Prostate gland (tissue), 2 donors: ENCODE measurements around the gene TRDMT1. TPM values are rescaled to one million over a fixed set of nuclear protein-coding genes. Genes with fewer than 3 reads are reported as not detected.

Experiments
- DNase-seq: peaks from one replicate; pipeline ENCODE4 v3.0.0-alpha.2; 2019; ENCODE audit warnings: low spot score
- H3K27ac ChIP-seq, 2 donors: fragments of 200-600 bp; sonication (generic); 2 replicates each; pipeline ENCODE4 v1.5.1; 2017 to 2019
- H3K27me3 ChIP-seq: fragments of 200-600 bp; sonication (generic); replicated peaks from 2 replicates; pipeline ENCODE4 v1.5.1; 2019; ENCODE audit not compliant: insufficient read depth
- H3K36me3 ChIP-seq, 2 donors: fragments of 200-600 bp; sonication (generic); 1 replicate in 1 of 2; 2 replicates in 1 of 2; pipeline versions ENCODE4 v1.5.1 to v1.8.1; 2017 to 2019
- H3K4me1 ChIP-seq: fragments of 200-600 bp; sonication (generic); replicated peaks from 2 replicates; pipeline ENCODE4 v1.5.1; 2019
- H3K4me3 ChIP-seq, 2 donors: fragments of 200-600 bp; sonication (generic); 2 replicates each; pipeline ENCODE4 v1.5.1; 2017 to 2019
- H3K9me3 ChIP-seq: fragments of 200-600 bp; sonication (generic); 2 replicates; pipeline ENCODE4 v1.5.1; 2017
- CTCF ChIP-seq, 4 experiments: fragments of 200-600 bp in 2 of 4; fragments of 450-650 bp in 2 of 4; sonication (generic) in 2 of 4; IDR thresholded peaks; 1 replicate in 3 of 4; 2 replicates in 1 of 4; pipeline ENCODE4 v1.5.1; 2016 to 2019; ENCODE audit warnings: antibody characterized with exemption in 4 of 4, mild to moderate bottlenecking in 2 of 4, moderate library complexity in 2 of 4
- POLR2A ChIP-seq: fragments of 450-650 bp; IDR thresholded peaks from one replicate; pipeline ENCODE4 v1.6.1; 2016; ENCODE audit warnings: antibody characterized with exemption, mild to moderate bottlenecking
- POLR2AphosphoS5 ChIP-seq: sonication (generic); formaldehyde crosslinking; IDR thresholded peaks from one replicate; pipeline ENCODE4 v1.6.1; 2017; ENCODE audit warnings: antibody characterized with exemption
- WGBS: methylation state at CpG from one replicate; pipeline ENCODE4 v1.1.5; 2018; 5-methylcytosine and 5-hydroxymethylcytosine counted together
- intact Hi-C: fragments of 100-400 bp; cut with DNase I; formaldehyde crosslinking; loops from one replicate; pipeline ENCODE4 v1.14.2; 2022
- total RNA-seq, 2 donors: library from RNA; depleted of rRNA; stranded (reverse); fragments of >200 nt; gene quantifications; one replicate each; pipeline ENCODE4 v1.1.0, GENCODE V29; 2016

The TRDMT1 gene
- total RNA-seq, 2 donors from 2014 or later: 6.5 to 9.9 TPM

GRCh38 chr10:17199351-17199804 is 2.1 kb downstream of the TRDMT1 start:
- intact Hi-C loops: no loop called here
- 10% methylated on average over 9 of the region's 9 CpGs for WGBS
- no peak for DNase-seq
- no peaks in the 10 kb centered on the region for H3K36me3 ChIP-seq
- no peaks in the 10 kb centered on the region for H3K27me3 ChIP-seq
- no peaks in the 10 kb centered on the region for H3K4me1 ChIP-seq
- peak overlapping the region; percentile 51 to 88 for H3K27ac ChIP-seq
- H3K4me3 ChIP-seq: peak overlapping the region in 1 of 2 donors; percentile 70
- no peaks in the 10 kb centered on the region for H3K9me3 ChIP-seq
- TF ChIP-seq POLR2AphosphoS5 (peak; percentile 53), POLR2A (no peak), CTCF (IDR thresholded peaks at IDR 0.05) (no peak)

GRCh38 chr10:17196573-17196972 is 4.9 kb downstream of the TRDMT1 start:
- no peak overlapping the region for H3K4me3 ChIP-seq
- H3K9me3 ChIP-seq: no peaks in the 10 kb centered on the region
- H3K36me3 ChIP-seq: no peaks in the 10 kb centered on the region
- TF ChIP-seq CTCF (IDR thresholded peaks at IDR 0.05) (no peak), POLR2A (no peak), POLR2AphosphoS5 (no peak)
- WGBS: 66% methylated on average over 3 of the region's 3 CpGs
- H3K4me1 ChIP-seq: no peaks in the 10 kb centered on the region
- no peak for DNase-seq
- intact Hi-C loops: no loop called here
- no peak overlapping the region for H3K27ac ChIP-seq
- H3K27me3 ChIP-seq: no peaks in the 10 kb centered on the region

GRCh38 chr10:17196045-17196444 is 5.4 kb downstream of the TRDMT1 start:
- no peaks in the 10 kb centered on the region for H3K9me3 ChIP-seq
- no peak for TF ChIP-seq POLR2A
- no peak for TF ChIP-seq POLR2AphosphoS5
- no peak for TF ChIP-seq CTCF (IDR thresholded peaks at IDR 0.05)
- no peaks in the 10 kb centered on the region for H3K27me3 ChIP-seq
- no peak overlapping the region for H3K4me3 ChIP-seq
- H3K4me1 ChIP-seq: no peaks in the 10 kb centered on the region
- no peaks in the 10 kb centered on the region for H3K36me3 ChIP-seq
- intact Hi-C loops: no loop called here
- WGBS: 32% methylated on average over 2 of the region's 2 CpGs
- H3K27ac ChIP-seq: no peak overlapping the region
- DNase-seq: no peak

- WGBS: 76% methylated on average over 5 of the region's 5 CpGs
- Histone ChIP-seq H3K27me3 (no peaks in the 10 kb centered on the region), H3K36me3 (no peaks in the 10 kb centered on the region), H3K27ac (no peak overlapping the region), H3K9me3 (no peaks in the 10 kb centered on the region), H3K4me3 (no peak overlapping the region), H3K4me1 (no peaks in the 10 kb centered on the region)
- TF ChIP-seq POLR2AphosphoS5: no peak
- TF ChIP-seq POLR2A: no peak
- no peak for TF ChIP-seq CTCF (IDR thresholded peaks at IDR 0.05)
- no peak for DNase-seq
- intact Hi-C loops: no loop called here
These were observed 6.4 kb downstream of the TRDMT1 start for GRCh38 chr10:17195083-17195482.

- Histone ChIP-seq H3K4me1 (no peaks in the 10 kb centered on the region), H3K27ac (no peak overlapping the region), H3K4me3 (no peak overlapping the region), H3K27me3 (no peaks in the 10 kb centered on the region), H3K9me3 (no peaks in the 10 kb centered on the region), H3K36me3 (no peaks in the 10 kb centered on the region)
- DNase-seq: no peak
- 79% methylated on average over 2 of the region's 2 CpGs for WGBS
- intact Hi-C loops: no loop called here
- no peak for TF ChIP-seq CTCF (IDR thresholded peaks at IDR 0.05)
- no peak for TF ChIP-seq POLR2A
- no peak for TF ChIP-seq POLR2AphosphoS5
These were observed 10.9 kb downstream of the TRDMT1 start for GRCh38 chr10:17190602-17191001.
